Trophoblast cell (in vitro differentiated cells and primary cell): Measurements from ENCODE around the gene CFAP92.
A peak's percentile ranks its signal among the peaks of the same experiment; 100 is the strongest.

Experiments
- DNase-seq, 2 donors: peaks; one replicate each; pipeline ENCODE4 v3.0.0-alpha.2; 2016
- H2AFZ ChIP-seq: 2 replicates; pipeline ENCODE4 v1.6.1; 2013; ENCODE audit warnings: low read length, moderate library complexity, mild to moderate bottlenecking; ENCODE audit not compliant: insufficient read depth, poor library complexity
- H2AK5ac ChIP-seq: 2 replicates; pipeline ENCODE4 v1.6.1; 2013; ENCODE audit warnings: mild to moderate bottlenecking, low read length
- H2BK120ac ChIP-seq: 2 replicates; pipeline ENCODE4 v1.6.1; 2013; ENCODE audit warnings: low read length, mild to moderate bottlenecking, moderate library complexity; ENCODE audit not compliant: insufficient read depth, poor library complexity
- H2BK12ac ChIP-seq: 2 replicates; pipeline ENCODE4 v1.6.1; 2013; ENCODE audit warnings: mild to moderate bottlenecking, low read length, moderate library complexity
- H2BK5ac ChIP-seq: 2 replicates; pipeline ENCODE4 v1.6.1; 2013; ENCODE audit warnings: low read length, low read depth, moderate library complexity, mild to moderate bottlenecking; ENCODE audit not compliant: poor library complexity
- H3K14ac ChIP-seq: 2 replicates; pipeline ENCODE4 v1.6.1; 2013; ENCODE audit warnings: mild to moderate bottlenecking, low read length
- H3K18ac ChIP-seq: 2 replicates; pipeline ENCODE4 v1.6.1; 2013; ENCODE audit warnings: mild to moderate bottlenecking, low read length
- H3K23ac ChIP-seq: 2 replicates; pipeline ENCODE4 v1.6.1; 2013; ENCODE audit warnings: low read length
- H3K27ac ChIP-seq: 2 replicates; pipeline ENCODE4 v1.5.1; 2013; ENCODE audit warnings: low read depth, mild to moderate bottlenecking, inconsistent platforms, low read length, moderate library complexity
- H3K27me3 ChIP-seq: 2 replicates; pipeline ENCODE4 v1.6.1; 2013; ENCODE audit warnings: inconsistent platforms, mild to moderate bottlenecking, low read length, moderate library complexity; ENCODE audit not compliant: insufficient read depth
- H3K36me3 ChIP-seq, 2 experiments: 1 replicate in 1 of 2; 2 replicates in 1 of 2; pipeline ENCODE4 v1.6.1; 2013; ENCODE audit warnings: low read length in 2 of 2, mild to moderate bottlenecking in 2 of 2, moderate library complexity in 1 of 2; ENCODE audit not compliant: insufficient read depth in 2 of 2, control insufficient read depth in 1 of 2
- H3K4ac ChIP-seq: 2 replicates; pipeline ENCODE4 v1.6.1; 2013; ENCODE audit warnings: low read depth, mild to moderate bottlenecking, low read length, moderate library complexity
- H3K4me1 ChIP-seq, 2 experiments: 1 replicate in 1 of 2; 2 replicates in 1 of 2; pipeline ENCODE4 v1.6.1; 2013; ENCODE audit warnings: low read length in 2 of 2, mild to moderate bottlenecking in 2 of 2, moderate library complexity in 1 of 2; ENCODE audit not compliant: insufficient read depth in 2 of 2, control insufficient read depth in 1 of 2
- H3K4me2 ChIP-seq: 2 replicates; pipeline ENCODE4 v1.6.1; 2013; ENCODE audit warnings: inconsistent platforms, mild to moderate bottlenecking, low read length, moderate library complexity
- H3K4me3 ChIP-seq: 2 replicates; pipeline ENCODE4 v1.5.1; 2013; ENCODE audit warnings: mild to moderate bottlenecking, low read depth, low read length, inconsistent platforms
- H3K79me1 ChIP-seq: one replicate; pipeline ENCODE4 v1.6.1; 2013; ENCODE audit warnings: low read length
- H3K79me2 ChIP-seq: 2 replicates; pipeline ENCODE4 v1.6.1; 2013; ENCODE audit warnings: low read length, mild to moderate bottlenecking; ENCODE audit not compliant: control insufficient read depth, insufficient read depth, poor library complexity
- H3K9ac ChIP-seq: 2 replicates; pipeline ENCODE4 v1.6.1; 2013; ENCODE audit warnings: mild to moderate bottlenecking, low read length
- H3K9me3 ChIP-seq: 2 replicates; pipeline ENCODE4 v1.6.1; 2013; ENCODE audit warnings: low read depth, mild to moderate bottlenecking, control low read depth, inconsistent platforms, low read length; ENCODE audit not compliant: insufficient read depth
- H4K12ac ChIP-seq: 2 replicates; pipeline ENCODE4 v1.6.1; 2013; ENCODE audit warnings: low read depth, mild to moderate bottlenecking, low read length, moderate library complexity
- H4K8ac ChIP-seq: 2 replicates; pipeline ENCODE4 v1.6.1; 2013; ENCODE audit warnings: low read depth, mild to moderate bottlenecking, low read length, moderate library complexity
- H4K91ac ChIP-seq: one replicate; pipeline ENCODE4 v1.6.1; 2013; ENCODE audit warnings: low read depth, mild to moderate bottlenecking, low read length, moderate library complexity
- WGBS: extraction: QIAGEN DNeasy Blood & Tissue Kit; methylation state at CpG from one replicate; pipeline ENCODE4 v1.1.7; 2013; ENCODE audit warnings: missing lambda C conversion rate; ENCODE audit not compliant: insufficient read length, insufficient coverage; ENCODE audit errors: extremely low coverage; 5-methylcytosine and 5-hydroxymethylcytosine counted together

Gene CFAP92

GRCh38 chr3:129009266-129009665, 15.4 kb upstream of the CFAP92 start:
- Histone ChIP-seq H3K27ac (no peak overlapping the region), H3K79me1 (no peaks in the 10 kb centered on the region), H3K9ac (no peak overlapping the region), H2AK5ac (no peak overlapping the region), H3K79me2 (no peaks in the 10 kb centered on the region), H2BK5ac (no peak overlapping the region), H3K4ac (no peak overlapping the region), H4K91ac (no peak overlapping the region), H4K12ac (no peak overlapping the region), H3K4me3 (no peak overlapping the region), H2BK120ac (no peak overlapping the region), H2BK12ac (no peak overlapping the region), H3K18ac (no peak overlapping the region), H4K8ac (no peak overlapping the region), H2AFZ (no peak overlapping the region), H3K23ac (no peak overlapping the region), H3K36me3 (no peaks in the 10 kb centered on the region), H3K4me1 (peaks cover 0 to 5% of the 10 kb centered on the region in 2 experiments), H3K27me3 (no peaks in the 10 kb centered on the region), H3K4me2 (no peak overlapping the region), H3K9me3 (peaks cover 3% of the 10 kb centered on the region), H3K14ac (no peak overlapping the region)
- no peak for DNase-seq
- no CpG with 5 or more reads among the region's 2 CpGs for WGBS

- Histone ChIP-seq H3K4ac (no peak overlapping the region), H3K4me1 (peaks cover 0 to 5% of the 10 kb centered on the region in 2 experiments), H3K14ac (no peak overlapping the region), H3K4me3 (no peak overlapping the region), H3K79me2 (no peaks in the 10 kb centered on the region), H3K23ac (no peak overlapping the region), H3K79me1 (no peaks in the 10 kb centered on the region), H3K27me3 (peaks cover 13% of the 10 kb centered on the region), H4K12ac (no peak overlapping the region), H2BK120ac (no peak overlapping the region), H4K91ac (no peak overlapping the region), H2AK5ac (no peak overlapping the region), H2AFZ (no peak overlapping the region), H3K27ac (no peak overlapping the region), H3K9me3 (peaks cover 10% of the 10 kb centered on the region), H3K4me2 (no peak overlapping the region), H3K18ac (no peak overlapping the region), H2BK12ac (no peak overlapping the region), H3K36me3 (no peaks in the 10 kb centered on the region), H3K9ac (no peak overlapping the region), H2BK5ac (no peak overlapping the region), H4K8ac (no peak overlapping the region)
- no CpG with 5 or more reads among the region's 2 CpGs for WGBS
- DNase-seq: peak; percentile 77 to 89
These were observed 13.9 kb upstream of the CFAP92 start for GRCh38 chr3:129007792-129008191.

- H2AK5ac ChIP-seq: no peak overlapping the region
- no peak overlapping the region for H3K27ac ChIP-seq
- H3K36me3 ChIP-seq: no peaks in the 10 kb centered on the region
- peaks cover 13% of the 10 kb centered on the region for H3K9me3 ChIP-seq
- H4K8ac ChIP-seq: no peak overlapping the region
- H3K14ac ChIP-seq: no peak overlapping the region
- no peaks in the 10 kb centered on the region for H3K79me1 ChIP-seq
- no peaks in the 10 kb centered on the region for H3K79me2 ChIP-seq
- no CpG with 5 or more reads among the region's 3 CpGs for WGBS
- no peak for DNase-seq
- H2AFZ ChIP-seq: no peak overlapping the region
- H3K23ac ChIP-seq: no peak overlapping the region
- H3K18ac ChIP-seq: no peak overlapping the region
- H4K91ac ChIP-seq: no peak overlapping the region
- no peak overlapping the region for H4K12ac ChIP-seq
- H2BK120ac ChIP-seq: no peak overlapping the region
- H3K4me2 ChIP-seq: no peak overlapping the region
- H2BK12ac ChIP-seq: no peak overlapping the region
- no peak overlapping the region for H3K9ac ChIP-seq
- H3K27me3 ChIP-seq: peaks cover 22% of the 10 kb centered on the region
- H3K4me3 ChIP-seq: no peak overlapping the region
- H3K4ac ChIP-seq: no peak overlapping the region
- peaks cover 0 to 9% of the 10 kb centered on the region in 2 experiments for H3K4me1 ChIP-seq
- H2BK5ac ChIP-seq: no peak overlapping the region
These were observed 13.0 kb upstream of the CFAP92 start for GRCh38 chr3:129006864-129007263.

GRCh38 chr3:129005526-129006303, 11.8 kb upstream of the CFAP92 start:
- no peaks in the 10 kb centered on the region for H3K36me3 ChIP-seq
- WGBS: no CpG with 5 or more reads among the region's 4 CpGs

More at GRCh38 chr3:129005526-129006303, 11.8 kb upstream of the CFAP92 start:
- no peak overlapping the region for H2BK12ac ChIP-seq
- no peaks in the 10 kb centered on the region for H3K79me1 ChIP-seq
- no peak overlapping the region for H3K27ac ChIP-seq
- no peak overlapping the region for H4K12ac ChIP-seq
- H3K4me3 ChIP-seq: no peak overlapping the region
- H3K4me1 ChIP-seq: peaks cover 0 to 14% of the 10 kb centered on the region in 2 experiments
- H3K9me3 ChIP-seq: peaks cover 16% of the 10 kb centered on the region
- no peak overlapping the region for H2BK120ac ChIP-seq
- H2AFZ ChIP-seq: no peak overlapping the region
- H4K8ac ChIP-seq: no peak overlapping the region
- no peak overlapping the region for H3K23ac ChIP-seq
- no peak overlapping the region for H3K4me2 ChIP-seq
- H3K9ac ChIP-seq: no peak overlapping the region
- H4K91ac ChIP-seq: no peak overlapping the region
- H3K79me2 ChIP-seq: no peaks in the 10 kb centered on the region
- no peak for DNase-seq
- peaks cover 33% of the 10 kb centered on the region for H3K27me3 ChIP-seq
- H3K18ac ChIP-seq: no peak overlapping the region
- no peak overlapping the region for H3K4ac ChIP-seq
- H3K14ac ChIP-seq: no peak overlapping the region
- no peak overlapping the region for H2AK5ac ChIP-seq
- no peak overlapping the region for H2BK5ac ChIP-seq
